H54 (cell line): ENCODE measurements around the gene C10orf67.

Experiments used
- DNase-seq: peaks from one replicate; pipeline ENCODE4 v3.0.0; 2011; ENCODE audit warnings: low spot score, mixed read lengths; ENCODE audit not compliant: insufficient read length
- FAIRE-seq: peaks from 3 replicates; lab custom pipeline; 2011; peaks lifted over from hg19 to GRCh38; lab: Jason Lieb, UNC
- POLR2A ChIP-seq: IDR thresholded peaks from 2 replicates; pipeline ENCODE4 v1.6.1; 2011; ENCODE audit warnings: low read depth, mild to moderate bottlenecking, low read length

C10orf67 gene

DNA sequence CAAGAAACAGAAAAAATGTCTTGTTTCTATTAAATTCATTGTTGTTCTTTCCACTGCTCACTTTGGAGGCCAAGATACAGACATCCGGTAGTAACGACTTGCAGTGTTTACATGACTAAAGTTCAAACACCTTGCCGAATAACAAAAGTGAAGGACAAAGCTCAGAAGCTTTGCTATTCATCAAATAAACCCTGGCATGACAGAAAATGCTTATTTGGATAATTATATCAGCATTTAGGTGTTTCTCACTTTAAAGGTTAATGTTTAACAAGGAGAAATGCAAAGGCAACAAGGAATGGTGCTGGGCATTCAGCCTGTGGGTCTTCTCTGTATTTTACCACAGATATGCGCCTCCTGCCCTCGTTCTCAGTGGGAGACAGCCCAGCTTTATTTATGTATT, 157.9 kb downstream of the C10orf67 start:
- TF ChIP-seq POLR2A: no peak
- no peak for FAIRE-seq
- no peak for DNase-seq

DNA sequence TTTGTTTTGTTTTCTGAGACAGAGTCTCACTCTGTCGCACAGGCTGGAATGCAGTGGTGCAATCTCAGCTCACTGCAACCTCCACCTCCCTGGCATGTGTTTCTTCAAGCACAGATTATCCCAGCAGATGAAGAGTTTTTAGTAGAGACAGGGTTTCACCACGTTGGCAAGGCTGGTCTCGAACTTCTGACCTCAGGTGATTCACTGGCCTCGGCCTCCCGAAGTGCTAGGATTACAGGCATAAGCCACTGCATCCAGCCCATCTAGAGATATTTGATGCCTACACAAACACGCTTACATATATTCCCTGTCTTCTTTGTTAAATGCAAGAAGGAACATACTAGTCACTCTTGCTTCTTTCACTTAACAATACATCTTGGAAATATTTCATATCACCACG, 158.4 kb downstream of the C10orf67 start:
- DNase-seq (no peak), FAIRE-seq (no peak)
- no peak for TF ChIP-seq POLR2A

- DNase-seq (no peak), FAIRE-seq (no peak)
- no peak for TF ChIP-seq POLR2A
Observed at GRCh38 chr10:23174977-23175512, 169.6 kb downstream of the C10orf67 start.

DNA sequence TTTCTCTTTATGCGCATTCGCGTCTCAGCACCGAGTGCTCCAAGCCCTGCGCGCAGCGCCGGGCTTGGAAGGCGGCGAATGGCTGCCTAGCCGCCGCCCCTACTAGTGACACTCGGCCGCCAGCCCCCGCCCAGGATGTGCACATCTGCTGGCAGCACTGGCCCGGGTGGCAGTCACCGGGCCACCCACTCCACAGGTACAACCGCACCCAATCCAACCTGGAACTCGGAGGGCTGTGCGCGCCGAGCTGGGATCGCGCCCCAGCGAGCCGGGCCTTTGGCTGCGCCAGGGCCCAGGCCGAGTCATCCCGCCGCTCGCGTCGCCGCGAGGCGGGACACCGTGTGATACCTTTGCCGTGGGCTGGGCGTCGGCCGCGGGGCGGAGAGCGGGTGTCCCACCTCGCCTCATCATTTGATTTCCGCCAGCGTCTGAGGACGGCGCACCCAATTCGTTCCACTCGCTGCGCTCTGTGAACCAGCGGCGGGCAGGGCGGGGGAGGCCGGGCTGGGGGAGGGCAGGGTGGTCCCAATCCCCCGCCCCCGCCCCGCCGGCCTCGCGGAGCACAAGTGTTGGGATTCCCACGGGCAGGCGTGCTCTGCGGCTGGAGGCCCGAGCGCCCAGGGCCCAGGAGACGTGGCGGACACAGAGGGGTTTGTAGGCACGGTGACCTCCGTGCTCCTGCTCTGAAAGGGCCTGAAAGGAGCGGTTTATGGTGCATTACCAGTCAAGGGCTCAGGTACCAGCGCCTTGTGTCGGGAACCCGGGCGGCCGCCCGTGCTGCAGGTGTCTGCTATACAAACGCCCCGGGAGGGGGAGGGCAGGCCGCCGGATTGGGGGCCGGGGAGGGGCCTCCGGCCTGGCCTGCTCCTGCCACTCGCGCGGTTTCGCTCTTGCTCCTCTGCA, 170.3 kb downstream of the C10orf67 start:
- no peak for FAIRE-seq
- DNase-seq: no peak
- TF ChIP-seq POLR2A: no peak

DNA sequence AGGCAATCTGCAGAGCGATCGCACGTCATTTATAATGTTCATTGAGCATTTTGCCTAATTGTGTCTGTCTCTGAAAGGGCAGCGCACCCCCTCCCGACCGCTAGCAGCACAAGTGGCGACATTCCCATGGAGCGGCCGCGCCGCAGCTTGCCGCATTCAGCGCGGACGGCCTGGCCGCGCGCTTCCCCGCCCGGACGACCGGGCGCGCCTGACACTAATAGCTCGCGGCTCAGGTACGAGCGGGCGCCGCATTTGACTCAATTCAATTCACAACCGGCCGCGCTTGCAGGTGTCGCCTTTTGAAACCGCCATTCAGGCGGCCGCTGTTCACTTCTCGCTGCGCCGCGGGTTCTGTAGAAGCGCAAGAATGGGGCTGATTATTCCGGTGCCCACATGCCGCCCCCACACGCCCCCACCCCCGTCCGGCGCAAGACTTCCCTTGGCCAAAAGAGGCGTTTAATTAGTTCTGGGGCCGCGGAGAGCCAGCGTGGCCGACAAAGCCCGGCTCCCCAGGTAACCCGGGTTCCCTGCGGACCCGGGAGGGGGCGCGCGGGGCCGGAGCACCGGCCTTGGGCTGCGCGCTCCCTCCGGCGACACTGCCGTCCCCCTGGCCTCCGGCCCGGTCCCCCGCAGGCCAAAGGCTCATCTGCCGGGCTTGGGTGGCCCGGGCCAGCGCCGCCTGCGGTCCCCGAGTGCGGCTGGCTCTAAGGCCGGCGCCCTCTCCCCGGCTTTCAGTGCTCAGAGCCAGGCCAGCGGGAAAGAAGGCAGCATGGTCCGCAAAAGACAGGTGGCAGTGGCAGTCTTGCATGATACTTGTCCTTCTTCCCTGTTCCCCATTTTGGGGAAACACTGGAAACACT, 171.2 kb downstream of the C10orf67 start:
- FAIRE-seq (no peak), DNase-seq (no peak)

DNA sequence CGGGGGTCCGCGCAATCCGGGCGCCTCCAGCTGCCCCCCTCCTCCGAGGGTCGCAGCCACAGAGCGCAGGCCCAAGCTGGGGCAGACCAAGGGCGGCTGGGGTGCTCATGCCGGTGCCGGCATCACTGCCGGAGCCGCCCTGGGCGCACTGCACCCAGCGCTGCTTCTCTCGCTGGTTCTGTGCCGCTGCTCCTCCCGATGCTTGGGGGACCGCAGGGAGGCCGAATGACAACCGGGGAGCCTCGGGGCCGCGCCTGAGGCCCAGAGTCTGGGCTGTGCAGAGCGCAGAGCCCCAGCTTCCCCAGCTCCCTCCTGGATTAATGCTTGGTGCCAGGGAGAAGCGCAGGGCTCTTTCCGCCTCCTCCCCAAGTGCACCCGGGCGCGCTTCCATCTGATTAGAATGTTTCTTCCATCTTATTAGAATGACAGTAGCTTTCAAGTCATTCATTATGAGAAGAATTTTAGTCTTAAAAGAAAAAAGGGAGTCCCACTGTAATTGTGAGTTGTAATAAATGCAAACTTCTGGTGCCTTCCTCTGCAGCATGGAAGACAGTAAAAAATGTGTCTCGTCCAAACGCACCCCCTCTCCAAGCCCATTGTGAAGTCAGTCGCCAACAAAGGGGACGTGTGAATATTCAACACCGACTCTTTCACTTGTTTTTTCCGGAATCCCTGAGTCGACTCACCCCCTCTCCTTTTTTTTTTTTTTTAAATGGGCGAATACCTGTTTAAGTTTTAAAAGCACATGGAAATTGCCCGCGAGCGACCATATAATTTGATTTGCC, 172.0 kb downstream of the C10orf67 start:
- no peak for TF ChIP-seq POLR2A
- no peak for FAIRE-seq
- no peak for DNase-seq

More for the DNA sequence above, 171.2 kb downstream of the C10orf67 start:
- no peak for TF ChIP-seq POLR2A

DNA sequence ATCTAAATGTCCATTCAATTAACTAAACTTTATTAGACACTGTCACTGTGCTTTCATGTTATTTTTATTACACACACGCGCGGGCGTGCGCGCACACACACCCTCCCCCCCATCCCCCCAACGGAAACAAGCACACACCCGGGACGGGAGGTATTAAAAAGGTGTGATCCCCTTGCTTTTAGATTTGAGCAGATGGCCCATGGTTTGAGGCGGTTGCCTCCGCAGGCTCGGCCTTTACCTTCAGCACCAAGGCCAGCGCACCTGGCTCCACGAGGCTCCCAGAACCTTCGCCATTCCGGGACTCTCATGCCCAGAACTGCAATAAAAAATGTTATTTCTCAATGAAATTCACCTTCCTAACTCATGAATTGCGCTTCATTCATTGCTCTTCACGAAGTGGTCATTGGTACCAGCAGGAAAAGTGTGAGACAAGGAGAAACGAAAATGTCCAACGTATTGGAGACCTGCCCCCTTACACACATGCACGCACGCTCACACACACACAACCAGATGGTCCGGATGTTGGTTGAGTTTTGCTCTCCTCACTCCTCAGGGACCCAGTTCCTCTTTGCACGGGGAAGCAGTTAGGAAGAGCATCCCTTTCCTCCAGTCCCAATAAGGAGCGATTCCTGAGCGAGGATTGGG, 173.2 kb downstream of the C10orf67 start:
- FAIRE-seq: no peak
- TF ChIP-seq POLR2A: no peak
- DNase-seq: no peak

GRCh38 chr10:23158370-23158769, 186.2 kb downstream of the C10orf67 start:
- DNase-seq: peak; percentile 43
- no peak for FAIRE-seq
- TF ChIP-seq POLR2A: no peak

- FAIRE-seq (no peak), DNase-seq (peak; percentile 26)
- TF ChIP-seq POLR2A: no peak
Observed at GRCh38 chr10:23157691-23158369, 186.8 kb downstream of the C10orf67 start.

DNA sequence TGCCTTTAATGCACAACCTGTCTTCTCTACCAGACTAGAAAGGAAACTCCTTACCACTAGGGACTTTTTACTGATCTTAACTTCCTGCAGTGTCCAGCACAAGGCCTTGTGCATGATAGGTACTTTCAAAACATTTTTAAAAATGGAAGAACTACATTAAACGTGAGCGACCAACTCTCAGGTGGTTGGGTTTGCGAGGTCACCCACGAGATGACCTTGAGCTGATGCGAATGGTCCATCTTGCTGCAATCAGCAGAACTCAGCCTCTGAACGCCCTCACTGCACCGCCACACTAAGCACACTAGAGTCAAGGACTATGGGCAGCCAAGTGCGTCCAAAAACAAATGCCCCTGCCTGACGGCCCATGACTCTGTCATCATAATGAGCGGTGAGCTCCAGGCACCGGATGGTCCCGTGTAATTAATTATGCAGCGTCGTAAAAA, 187.3 kb downstream of the C10orf67 start:
- DNase-seq (no peak), FAIRE-seq (no peak)
- TF ChIP-seq POLR2A: no peak

DNA sequence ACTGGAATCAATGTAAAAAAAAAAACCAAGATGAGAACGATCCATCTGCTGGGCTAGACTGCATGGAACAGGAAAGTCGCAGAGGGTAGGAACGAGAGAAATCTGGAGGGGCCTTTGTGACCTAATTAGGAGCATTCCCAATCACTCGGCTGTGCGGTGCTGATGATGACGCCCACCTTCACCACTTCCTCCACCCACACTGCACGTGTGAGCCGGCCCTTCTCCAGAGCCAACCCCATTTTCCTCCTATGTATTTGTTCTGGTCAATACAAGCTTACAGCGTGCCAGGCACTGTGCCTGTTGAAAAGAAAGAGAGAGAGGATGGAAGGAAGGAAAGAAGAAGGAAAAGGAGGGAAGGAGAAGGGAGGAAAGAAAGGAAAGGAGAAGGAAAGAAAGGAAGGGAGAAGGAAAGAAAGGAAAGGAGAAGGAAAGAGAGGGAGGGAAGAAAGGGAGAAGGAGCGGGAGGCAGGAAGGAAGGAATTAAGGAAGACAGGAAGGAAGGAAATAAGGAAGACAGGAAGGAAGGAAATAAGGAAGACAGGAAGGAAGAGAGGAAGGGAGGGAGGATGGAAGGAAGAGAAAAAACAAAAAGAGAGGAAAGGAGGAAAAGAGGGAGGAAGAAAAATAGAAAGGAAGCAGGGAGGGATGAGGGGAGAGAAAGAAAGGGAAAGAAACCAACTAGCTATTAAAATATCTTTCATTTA, 188.0 kb downstream of the C10orf67 start:
- FAIRE-seq: no peak

DNA sequence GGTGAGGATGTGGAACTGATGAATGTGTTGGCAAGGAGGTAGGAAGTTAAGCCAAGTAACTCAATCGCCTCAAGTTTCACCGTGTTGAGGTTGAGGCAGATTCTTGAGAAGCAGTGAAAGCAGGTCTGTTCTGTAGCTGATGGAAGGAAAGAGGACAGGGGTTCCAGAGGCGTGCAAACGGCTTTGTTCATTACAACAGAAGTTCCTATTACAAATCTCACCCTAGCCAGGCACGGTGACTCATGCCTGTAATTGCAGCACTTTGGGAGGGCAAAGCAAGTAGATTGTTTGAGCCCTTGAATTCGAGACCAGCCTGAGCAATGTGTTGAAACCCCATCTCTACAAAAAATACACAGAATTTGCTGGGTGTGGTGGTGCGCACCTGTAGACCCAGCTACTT, 189.4 kb downstream of the C10orf67 start:
- FAIRE-seq (no peak), DNase-seq (no peak)
- TF ChIP-seq POLR2A: no peak

More for the DNA sequence above, 188.0 kb downstream of the C10orf67 start:
- TF ChIP-seq POLR2A: no peak
- DNase-seq: no peak
